ENCODE data around the gene CDK17.

- no peak for TF ChIP-seq CTCF (IDR thresholded peaks at IDR 0.05)
- no peak for TF ChIP-seq POLR2A (IDR thresholded peaks at IDR 0.05)
- TF ChIP-seq POLR2AphosphoS5 (IDR thresholded peaks at IDR 0.05), result no peak
Measured at GRCh38 chr12:96247563-96247962, 152.7 kb downstream of the CDK17 start.

All from prostate gland (tissue), 2 donors.